Endothelial cell (in vitro differentiated cells): ENCODE data around the gene CCN6. TPM values are rescaled to one million over a fixed set of nuclear protein-coding genes. Genes with fewer than 3 reads are reported as not detected.

ENCODE experiments used
- DNase-seq: peaks from one replicate; pipeline ENCODE4 v3.0.0; 2021; ENCODE audit warnings: low spot score
- H3K27ac Mint-ChIP-seq: one replicate; pipeline ENCODE4 v1.8.0; 2021; ENCODE audit warnings: mixed read lengths, inconsistent platforms; ENCODE audit not compliant: unreplicated experiment
- H3K27me3 Mint-ChIP-seq: one replicate; pipeline ENCODE4 v1.8.0; 2021; ENCODE audit warnings: mild to moderate bottlenecking, moderate library complexity, mixed read lengths, inconsistent platforms; ENCODE audit not compliant: unreplicated experiment
- H3K36me3 Mint-ChIP-seq: one replicate; pipeline ENCODE4 v1.8.0; 2021; ENCODE audit warnings: mild to moderate bottlenecking, low read depth, mixed read lengths, inconsistent platforms; ENCODE audit not compliant: unreplicated experiment
- H3K4me1 Mint-ChIP-seq: one replicate; pipeline ENCODE4 v1.8.0; 2021; ENCODE audit warnings: mild to moderate bottlenecking, mixed read lengths, inconsistent platforms; ENCODE audit not compliant: unreplicated experiment
- H3K4me3 Mint-ChIP-seq: one replicate; pipeline ENCODE4 v1.8.0; 2021; ENCODE audit warnings: mild to moderate bottlenecking, mixed read lengths, inconsistent platforms; ENCODE audit not compliant: unreplicated experiment
- H3K9me3 Mint-ChIP-seq: one replicate; pipeline ENCODE4 v1.8.0; 2021; ENCODE audit warnings: mixed read lengths, inconsistent platforms; ENCODE audit not compliant: unreplicated experiment
- CTCF ChIP-seq: fragments of 200-600 bp; sonication (generic); IDR thresholded peaks from one replicate; pipeline ENCODE4 v1.5.0; 2021; ENCODE audit warnings: antibody characterized with exemption; ENCODE audit not compliant: unreplicated experiment
- total RNA-seq: library from RNA; stranded (reverse); fragmentation: NEBNext Ultra II Directional; extraction: Animal tissue kit (Norgen Biotek cat#: 25700); gene quantifications from one replicate; pipeline ENCODE4 v1.2.1, GENCODE V29; 2021; ENCODE audit not compliant: unreplicated experiment

The CCN6 gene
- total RNA-seq, 1 donor from 2014 or later = not detected

- Mint-ChIP-seq H3K36me3 (no peaks in the 10 kb centered on the region), H3K4me3 (no peak overlapping the region), H3K9me3 (no peaks in the 10 kb centered on the region), H3K27ac (no peak overlapping the region), H3K4me1 (no peaks in the 10 kb centered on the region), H3K27me3 (no peaks in the 10 kb centered on the region)
- no peak for TF ChIP-seq CTCF
- DNase-seq = no peak
These were observed 12.7 kb downstream of the CCN6 start for GRCh38 chr6:112066606-112067005.

- H3K4me3 Mint-ChIP-seq = no peak overlapping the region
- peaks cover 2% of the 10 kb centered on the region for H3K4me1 Mint-ChIP-seq
- H3K9me3 Mint-ChIP-seq = no peaks in the 10 kb centered on the region
- DNase-seq = no peak
- no peaks in the 10 kb centered on the region for H3K36me3 Mint-ChIP-seq
- H3K27ac Mint-ChIP-seq = no peak overlapping the region
- TF ChIP-seq CTCF = no peak
- H3K27me3 Mint-ChIP-seq = no peaks in the 10 kb centered on the region
These were observed 27.7 kb downstream of the CCN6 start for GRCh38 chr6:112081569-112081968.

GRCh38 chr6:112085286-112086065 is 31.6 kb downstream of the CCN6 start:
- Mint-ChIP-seq H3K27me3 (no peaks in the 10 kb centered on the region), H3K4me3 (no peak overlapping the region), H3K4me1 (peaks cover 2% of the 10 kb centered on the region), H3K27ac (no peak overlapping the region), H3K9me3 (no peaks in the 10 kb centered on the region), H3K36me3 (no peaks in the 10 kb centered on the region)
- DNase-seq = no peak
- no peak for TF ChIP-seq CTCF

DNA sequence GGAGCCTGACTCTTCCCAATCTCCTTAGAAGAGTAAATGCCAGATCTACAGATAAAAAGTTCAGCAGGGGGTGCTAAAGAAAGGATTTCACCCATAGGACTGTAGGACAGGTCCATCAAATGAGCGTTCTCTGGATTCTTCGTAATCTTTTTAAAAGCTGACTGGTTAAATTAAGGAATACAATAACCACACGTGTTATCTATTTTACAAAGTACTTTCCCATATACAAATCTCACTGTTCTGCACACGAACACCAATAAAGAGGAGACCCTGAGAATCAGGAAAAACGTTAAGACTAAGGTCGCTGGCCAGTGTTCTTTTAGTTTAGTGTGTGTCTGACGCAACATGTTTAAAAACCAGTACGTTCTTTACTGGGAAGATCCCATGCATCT is 32.8 kb downstream of the CCN6 start:
- Mint-ChIP-seq H3K9me3 (no peaks in the 10 kb centered on the region), H3K27me3 (no peaks in the 10 kb centered on the region), H3K27ac (no peak overlapping the region), H3K4me3 (no peak overlapping the region), H3K4me1 (peaks cover 2% of the 10 kb centered on the region), H3K36me3 (no peaks in the 10 kb centered on the region)
- DNase-seq = no peak
- no peak for TF ChIP-seq CTCF

DNA sequence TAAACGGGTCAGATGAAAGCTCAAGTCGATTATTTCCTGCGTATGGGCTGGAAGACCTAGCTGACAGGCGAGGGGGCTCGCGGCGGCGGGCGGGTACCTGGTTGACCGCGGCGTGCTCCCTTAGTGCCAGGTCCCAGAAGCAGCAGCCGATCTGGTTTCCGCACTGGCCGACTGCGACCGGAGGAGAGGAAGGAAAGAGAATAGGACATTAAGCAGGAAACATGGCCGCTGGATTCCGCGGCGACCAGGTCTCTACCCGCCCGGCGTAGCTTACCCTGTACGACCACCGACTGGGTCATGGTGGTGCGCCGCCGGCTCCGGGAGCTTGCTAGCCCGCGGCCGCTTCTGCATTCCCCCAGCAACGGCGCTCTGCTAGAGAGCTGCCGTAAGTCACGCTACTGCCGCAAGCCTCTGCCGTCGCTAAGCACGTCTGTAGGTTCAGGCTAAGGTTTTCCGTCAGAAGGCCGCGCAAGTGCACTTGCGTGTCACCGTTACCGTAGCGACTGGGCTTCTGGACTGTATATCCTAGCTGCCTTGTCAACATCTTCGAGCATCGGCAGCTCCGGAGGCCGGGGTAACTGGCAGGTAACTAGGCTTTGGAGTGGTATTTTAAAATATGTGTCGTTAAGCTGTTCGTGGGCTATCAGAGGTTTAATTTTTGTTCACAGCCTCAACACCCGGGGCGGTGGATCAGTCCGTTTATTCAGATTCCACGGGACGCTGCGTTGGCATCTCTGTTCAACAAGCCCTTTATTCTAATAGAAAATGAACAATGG is 33.4 kb downstream of the CCN6 start, which contains the start of the genes FAM229B and TUBE1:
TSS of gene FAM229B (plus strand) at position 456 of the 776 bp plus-strand sequence. CDS start 11,693 bp downstream, outside the sequence.
TSS of gene TUBE1 (minus strand) at position 347 of the 776 bp plus-strand sequence. CDS start at position 299, 48 bp downstream.
- no peak for TF ChIP-seq CTCF
- Mint-ChIP-seq H3K4me3 (no peak within 1 kb of the TSS), H3K27ac (no peak within 1 kb of the TSS), H3K4me1 (peaks cover 2% of the 10 kb centered on the region), H3K9me3 (no peaks in the 10 kb centered on the region), H3K36me3 (no peaks in the 10 kb centered on the region), H3K27me3 (no peaks in the 10 kb centered on the region)
- DNase-seq = peak; percentile 84
